Activated naive CD8-positive, alpha-beta T cell treated with anti-CD3 and anti-CD28 coated beads, Interleukin-2, amount 10 ng/mL, durations not matched to agents 7 days and 5 days (primary cell): ENCODE data around the gene POU6F2. TPM values are rescaled to one million over a fixed set of nuclear protein-coding genes. Genes with fewer than 3 reads are reported as not detected.

Experiments used
- ATAC-seq: fragments of 150-1000 bp; cut with Tn5 transposase; one replicate; pipeline ENCODE4 v1.10.0; 2021; ENCODE audit warnings: low read depth, moderate library complexity
- POLR2A ChIA-PET: fragments of 350-600 bp; sonication (Branson Sonifier 250); formaldehyde crosslinking; loops from one replicate; lab custom pipeline; 2021; ENCODE audit warnings: antibody characterized with exemption; lab: Charles Lee
- DNase-seq: peaks from one replicate; pipeline ENCODE4 v3.0.0; 2021
- H3K27ac Mint-ChIP-seq: one replicate; pipeline ENCODE4 v1.8.0; 2022; ENCODE audit warnings: mild to moderate bottlenecking, mixed read lengths
- H3K27me3 Mint-ChIP-seq: one replicate; pipeline ENCODE4 v1.8.0; 2022; ENCODE audit warnings: mild to moderate bottlenecking, moderate library complexity, mixed read lengths
- H3K36me3 Mint-ChIP-seq: one replicate; pipeline ENCODE4 v1.8.0; 2021; ENCODE audit warnings: mild to moderate bottlenecking, mixed read lengths
- H3K4me1 Mint-ChIP-seq: one replicate; pipeline ENCODE4 v1.8.0; 2021; ENCODE audit warnings: mixed read lengths
- H3K4me3 Mint-ChIP-seq: one replicate; pipeline ENCODE4 v1.8.0; 2022; ENCODE audit warnings: mild to moderate bottlenecking, moderate library complexity, mixed read lengths
- H3K9me3 Mint-ChIP-seq: one replicate; pipeline ENCODE4 v1.8.0; 2021; ENCODE audit warnings: mixed read lengths
- total RNA-seq, 2 experiments: library from RNA; stranded (reverse); gene quantifications; one replicate each; pipeline ENCODE4 v1.2.3, GENCODE V29; 2021

The POU6F2 gene
- total RNA-seq, 2 experiments from 2014 or later: 0.19 to 0.20 TPM

- Mint-ChIP-seq H3K9me3 (no peaks in the 10 kb centered on the region), H3K36me3 (no peaks in the 10 kb centered on the region), H3K27ac (no peak overlapping the region), H3K4me1 (no peaks in the 10 kb centered on the region), H3K27me3 (no peaks in the 10 kb centered on the region), H3K4me3 (no peak overlapping the region)
- DNase-seq: no peak
- ATAC-seq: no peak
- POLR2A ChIA-PET: no interaction called here
These were observed 224.3 kb downstream of the POU6F2 start for GRCh38 chr7:39202041-39202440.

- Mint-ChIP-seq H3K4me1 (no peaks in the 10 kb centered on the region), H3K4me3 (no peak overlapping the region), H3K27ac (no peak overlapping the region), H3K27me3 (no peaks in the 10 kb centered on the region), H3K9me3 (no peaks in the 10 kb centered on the region), H3K36me3 (no peaks in the 10 kb centered on the region)
- ATAC-seq (no peak), DNase-seq (no peak)
- POLR2A ChIA-PET: no interaction called here
These were observed 232.7 kb downstream of the POU6F2 start for GRCh38 chr7:39210362-39210761.

DNA sequence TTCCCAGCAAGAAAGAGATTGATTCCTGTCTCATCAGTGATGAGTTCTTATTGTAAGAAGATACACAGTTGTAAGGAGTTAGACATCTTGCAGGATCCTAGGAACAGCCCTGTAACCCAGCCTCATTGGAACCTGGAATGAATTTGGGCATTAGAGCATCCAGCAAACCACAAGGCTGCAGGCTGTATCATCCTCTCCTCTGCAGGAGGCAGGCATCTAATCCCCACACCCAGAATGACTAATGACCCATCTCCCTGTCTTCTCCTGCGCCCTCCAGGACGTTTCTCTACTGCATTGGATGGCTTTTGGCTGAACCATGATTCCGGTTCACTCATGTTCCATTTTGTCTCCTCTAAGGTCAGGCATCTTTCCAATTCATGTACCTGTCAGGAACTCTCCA lies 233.9 kb downstream of the POU6F2 start:
- Mint-ChIP-seq H3K36me3 (no peaks in the 10 kb centered on the region), H3K4me1 (no peaks in the 10 kb centered on the region), H3K27ac (no peak overlapping the region), H3K4me3 (no peak overlapping the region), H3K9me3 (no peaks in the 10 kb centered on the region), H3K27me3 (no peaks in the 10 kb centered on the region)
- ATAC-seq (no peak), DNase-seq (no peak)
- POLR2A ChIA-PET: no interaction called here

DNA sequence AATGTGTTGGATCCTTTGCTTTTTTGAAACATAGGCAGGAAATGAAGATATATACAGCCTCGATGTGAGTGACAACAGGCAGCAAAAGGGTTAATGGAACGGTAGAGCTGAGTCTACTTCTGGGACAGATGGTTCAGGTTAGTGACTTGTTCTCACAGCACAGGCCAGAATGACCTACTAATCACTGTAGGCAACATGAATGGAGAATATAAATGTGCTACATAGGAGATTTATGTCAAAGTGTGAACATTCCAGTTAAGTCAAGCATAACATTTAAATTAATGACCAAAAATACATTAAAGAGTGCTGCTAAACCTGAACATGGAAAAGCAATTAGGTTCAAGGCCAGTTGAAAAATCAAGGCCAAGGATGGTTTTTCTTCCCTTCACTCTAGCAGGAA lies 235.2 kb downstream of the POU6F2 start:
- Mint-ChIP-seq H3K4me1 (no peaks in the 10 kb centered on the region), H3K4me3 (no peak overlapping the region), H3K36me3 (no peaks in the 10 kb centered on the region), H3K27ac (no peak overlapping the region), H3K9me3 (no peaks in the 10 kb centered on the region), H3K27me3 (no peaks in the 10 kb centered on the region)
- DNase-seq (no peak), ATAC-seq (no peak)
- POLR2A ChIA-PET: no interaction called here

DNA sequence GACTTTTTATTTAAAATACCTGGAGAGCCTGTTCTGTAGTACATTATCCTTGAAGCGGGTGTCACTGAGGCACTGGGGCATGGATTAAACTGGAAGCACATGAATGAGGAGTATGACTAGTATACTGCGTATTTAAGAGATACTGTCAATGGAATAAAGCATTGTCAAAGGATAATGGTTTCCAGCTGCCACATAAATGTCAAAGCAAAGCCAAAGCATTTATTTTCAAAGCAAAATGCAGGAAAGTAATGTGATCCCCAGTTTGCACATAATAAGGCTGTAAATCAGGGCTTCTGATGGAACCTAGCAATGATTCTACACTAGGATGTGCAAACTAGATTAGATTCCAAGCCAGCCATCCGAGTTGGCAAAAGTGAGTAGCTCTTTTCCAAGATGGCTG lies 240.1 kb downstream of the POU6F2 start:
- no peaks in the 10 kb centered on the region for H3K27me3 Mint-ChIP-seq
- no peak overlapping the region for H3K27ac Mint-ChIP-seq
- no peaks in the 10 kb centered on the region for H3K4me1 Mint-ChIP-seq
- no peaks in the 10 kb centered on the region for H3K9me3 Mint-ChIP-seq
- POLR2A ChIA-PET: no interaction called here
- ATAC-seq (no peak), DNase-seq (no peak)
- no peak overlapping the region for H3K4me3 Mint-ChIP-seq
- no peaks in the 10 kb centered on the region for H3K36me3 Mint-ChIP-seq

GRCh38 chr7:39219869-39220268 lies 242.2 kb downstream of the POU6F2 start:
- DNase-seq (no peak), ATAC-seq (no peak)
- POLR2A ChIA-PET: no interaction called here
- no peaks in the 10 kb centered on the region for H3K36me3 Mint-ChIP-seq
- no peaks in the 10 kb centered on the region for H3K4me1 Mint-ChIP-seq
- no peaks in the 10 kb centered on the region for H3K27me3 Mint-ChIP-seq
- H3K4me3 Mint-ChIP-seq: no peak overlapping the region
- H3K9me3 Mint-ChIP-seq: no peaks in the 10 kb centered on the region
- H3K27ac Mint-ChIP-seq: no peak overlapping the region

DNA sequence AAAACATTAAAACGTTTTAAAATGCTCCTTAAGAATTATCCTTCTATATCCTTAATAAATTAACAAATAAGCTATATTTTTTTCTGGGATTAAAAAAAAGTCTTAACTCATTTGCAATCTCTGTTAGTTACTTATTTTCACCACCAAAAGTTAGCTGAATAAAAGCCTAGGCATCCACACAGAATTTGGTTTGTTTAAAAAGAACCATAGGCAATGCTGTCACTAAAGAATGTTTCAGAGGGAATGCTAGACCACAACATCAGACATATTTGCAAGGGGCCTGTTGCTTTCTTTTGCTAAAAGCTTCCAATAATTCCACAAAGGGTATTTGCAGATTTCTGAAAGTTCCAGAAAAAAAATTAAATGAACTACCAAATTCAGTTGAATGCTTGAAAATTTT lies 244.2 kb downstream of the POU6F2 start:
- no peaks in the 10 kb centered on the region for H3K4me1 Mint-ChIP-seq
- POLR2A ChIA-PET: no interaction called here
- no peak overlapping the region for H3K27ac Mint-ChIP-seq
- H3K27me3 Mint-ChIP-seq: peaks cover 3% of the 10 kb centered on the region
- no peak for ATAC-seq
- no peaks in the 10 kb centered on the region for H3K36me3 Mint-ChIP-seq
- no peaks in the 10 kb centered on the region for H3K9me3 Mint-ChIP-seq
- H3K4me3 Mint-ChIP-seq: no peak overlapping the region
- no peak for DNase-seq

DNA sequence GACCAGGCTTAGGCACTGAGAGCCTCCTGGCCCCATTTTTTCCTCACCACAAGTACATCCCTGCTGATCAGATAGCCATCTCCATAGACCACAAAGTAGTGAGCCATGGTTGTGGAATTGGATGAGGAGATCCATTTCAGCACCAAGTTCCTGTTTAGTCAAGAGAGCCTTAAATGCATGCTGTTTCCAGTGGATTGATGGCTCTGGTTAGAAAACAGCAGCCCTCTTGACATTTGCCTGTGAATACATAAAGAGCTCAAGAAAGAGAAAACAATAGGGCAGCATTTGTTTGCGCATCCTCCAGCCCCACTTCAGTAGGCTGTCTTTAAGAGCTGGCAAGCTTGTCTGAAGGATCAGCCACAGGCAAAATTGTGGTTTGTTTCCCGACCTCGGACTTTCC lies 251.2 kb downstream of the POU6F2 start:
- H3K9me3 Mint-ChIP-seq: no peaks in the 10 kb centered on the region
- H3K36me3 Mint-ChIP-seq: no peaks in the 10 kb centered on the region
- H3K4me1 Mint-ChIP-seq: no peaks in the 10 kb centered on the region

GRCh38 chr7:39233851-39234529 lies 256.3 kb downstream of the POU6F2 start:
- Mint-ChIP-seq H3K27me3 (peaks cover 6% of the 10 kb centered on the region), H3K36me3 (no peaks in the 10 kb centered on the region)
- no peak for ATAC-seq

More for the DNA sequence above, 251.2 kb downstream of the POU6F2 start:
- H3K4me3 Mint-ChIP-seq: no peak overlapping the region
- no peak for DNase-seq
- ATAC-seq: no peak
- POLR2A ChIA-PET: no interaction called here
- H3K27me3 Mint-ChIP-seq: peaks cover 6% of the 10 kb centered on the region
- H3K27ac Mint-ChIP-seq: no peak overlapping the region

GRCh38 chr7:39238234-39238869 lies 260.6 kb downstream of the POU6F2 start:
- H3K27ac Mint-ChIP-seq: no peak overlapping the region
- POLR2A ChIA-PET: no interaction called here
- peaks cover 4% of the 10 kb centered on the region for H3K27me3 Mint-ChIP-seq
- H3K9me3 Mint-ChIP-seq: no peaks in the 10 kb centered on the region
- no peaks in the 10 kb centered on the region for H3K4me1 Mint-ChIP-seq
- no peaks in the 10 kb centered on the region for H3K36me3 Mint-ChIP-seq
- no peak overlapping the region for H3K4me3 Mint-ChIP-seq
- DNase-seq (no peak), ATAC-seq (no peak)

More at GRCh38 chr7:39233851-39234529, 256.3 kb downstream of the POU6F2 start:
- H3K27ac Mint-ChIP-seq: no peak overlapping the region
- no peaks in the 10 kb centered on the region for H3K4me1 Mint-ChIP-seq
- H3K9me3 Mint-ChIP-seq: no peaks in the 10 kb centered on the region
- no peak overlapping the region for H3K4me3 Mint-ChIP-seq
- POLR2A ChIA-PET: no interaction called here
- no peak for DNase-seq

DNA sequence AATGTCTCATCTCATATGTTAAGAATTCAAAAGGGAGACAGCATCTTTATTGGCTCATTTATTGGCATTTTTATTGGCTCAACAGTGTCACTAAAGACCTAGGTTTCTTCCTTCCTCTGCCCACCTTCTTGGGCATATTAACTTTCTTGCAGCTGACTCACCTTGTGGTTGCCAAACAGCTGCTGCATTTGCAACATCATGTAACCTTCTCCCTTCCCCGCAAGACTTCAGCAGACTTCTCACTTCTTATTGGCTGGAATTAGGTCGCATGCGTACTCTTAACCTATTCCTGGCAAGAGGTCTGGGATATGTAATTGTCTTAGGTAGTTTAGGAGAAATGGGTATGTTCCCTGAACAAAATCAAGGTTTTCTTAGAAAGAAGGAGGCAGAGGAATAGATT lies 263.2 kb downstream of the POU6F2 start:
- Mint-ChIP-seq H3K36me3 (no peaks in the 10 kb centered on the region), H3K27ac (no peak overlapping the region), H3K9me3 (no peaks in the 10 kb centered on the region), H3K4me1 (no peaks in the 10 kb centered on the region), H3K4me3 (no peak overlapping the region), H3K27me3 (peaks cover 3% of the 10 kb centered on the region)
- POLR2A ChIA-PET: no interaction called here
- DNase-seq (no peak), ATAC-seq (no peak)

DNA sequence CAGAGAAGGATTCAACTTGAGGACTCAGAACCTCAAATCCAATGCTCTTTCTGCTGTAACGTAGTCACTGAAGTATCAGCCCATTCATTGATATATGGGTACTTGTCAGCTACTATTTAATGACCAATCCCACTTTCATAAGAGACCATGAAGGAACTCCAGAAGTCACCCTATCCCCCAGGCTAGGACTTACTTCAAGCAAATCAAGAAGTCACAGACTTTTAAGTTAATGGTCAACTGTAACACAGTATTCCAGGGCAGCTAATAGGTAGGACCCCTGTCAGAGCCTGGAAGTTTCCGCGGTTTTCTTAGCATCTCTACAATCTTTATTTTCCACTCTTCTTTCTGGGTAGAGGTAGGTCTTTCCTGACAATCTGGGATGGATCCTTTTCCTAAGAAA lies 269.9 kb downstream of the POU6F2 start:
- H3K27ac Mint-ChIP-seq: no peak overlapping the region
- no peaks in the 10 kb centered on the region for H3K36me3 Mint-ChIP-seq
- DNase-seq: no peak
- POLR2A ChIA-PET: no interaction called here
- no peaks in the 10 kb centered on the region for H3K9me3 Mint-ChIP-seq
- ATAC-seq: no peak
- peaks cover 5% of the 10 kb centered on the region for H3K27me3 Mint-ChIP-seq
- H3K4me1 Mint-ChIP-seq: no peaks in the 10 kb centered on the region
- H3K4me3 Mint-ChIP-seq: no peak overlapping the region

DNA sequence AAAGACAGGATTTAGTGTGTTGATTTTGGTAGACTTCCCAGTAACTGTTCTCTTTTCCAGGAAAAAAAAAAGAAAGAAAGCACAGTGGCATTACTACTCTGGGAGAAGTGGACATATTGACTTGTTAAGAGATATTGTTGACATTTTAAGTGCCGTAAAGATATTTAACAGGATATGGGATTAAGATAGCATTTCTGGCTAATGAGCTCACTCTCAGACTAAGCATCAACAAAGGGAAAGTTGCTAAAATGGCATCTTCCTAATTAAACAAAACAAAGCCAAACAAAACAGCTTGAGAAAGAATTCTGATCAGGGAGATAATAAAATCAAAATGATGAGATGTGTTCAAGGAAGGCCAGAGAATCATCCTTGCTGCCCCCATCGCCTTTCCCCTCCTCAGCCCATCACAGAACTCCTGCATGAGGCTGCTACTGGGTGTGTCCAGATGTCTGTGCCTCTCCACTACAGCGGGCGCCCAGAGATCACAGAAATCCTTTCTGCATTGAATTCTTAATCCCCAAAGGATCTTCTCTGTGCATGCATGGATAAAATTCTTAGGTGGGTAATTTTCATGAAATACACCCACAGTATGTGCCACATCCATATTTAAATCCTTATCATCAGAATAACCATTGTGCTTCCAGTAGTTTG lies 270.5 kb downstream of the POU6F2 start:
- Mint-ChIP-seq H3K27me3 (peaks cover 5% of the 10 kb centered on the region), H3K4me1 (no peaks in the 10 kb centered on the region), H3K9me3 (no peaks in the 10 kb centered on the region), H3K36me3 (no peaks in the 10 kb centered on the region), H3K27ac (no peak overlapping the region), H3K4me3 (no peak overlapping the region)
- ATAC-seq: no peak
- POLR2A ChIA-PET: no interaction called here
- DNase-seq: no peak

GRCh38 chr7:39248692-39249090 lies 271.0 kb downstream of the POU6F2 start:
- Mint-ChIP-seq H3K27me3 (peaks cover 5% of the 10 kb centered on the region), H3K36me3 (no peaks in the 10 kb centered on the region), H3K27ac (no peak overlapping the region), H3K4me1 (no peaks in the 10 kb centered on the region), H3K9me3 (no peaks in the 10 kb centered on the region), H3K4me3 (no peak overlapping the region)
- DNase-seq: no peak
- POLR2A ChIA-PET: no interaction called here
- ATAC-seq: no peak
